SK-N-MC (cell line): ENCODE data around the gene FBXL19.

Experiments used
- EZH2 ChIP-seq: fragments of 200-600 bp; sonication (generic); IDR thresholded peaks from one replicate; pipeline ENCODE4 v1.6.1; 2017; ENCODE audit warnings: antibody characterized with exemption
- POLR2AphosphoS5 ChIP-seq: IDR thresholded peaks from 2 replicates; pipeline ENCODE4 v1.6.1; 2012; ENCODE audit warnings: mild to moderate bottlenecking, low read depth, low read length, borderline replicate concordance

- TF ChIP-seq EZH2 = no peak
- TF ChIP-seq POLR2AphosphoS5 = no peak
Observed at GRCh38 chr16:30888856-30889499, 34.4 kb upstream of the FBXL19 start.
